ENCODE data around the gene PDGFD. TPM values are rescaled to one million over a fixed set of nuclear protein-coding genes. Genes with fewer than 3 reads are reported as not detected.

Gene PDGFD
- total RNA-seq, 1 donor from 2014 or later, result 5.0 TPM

DNA sequence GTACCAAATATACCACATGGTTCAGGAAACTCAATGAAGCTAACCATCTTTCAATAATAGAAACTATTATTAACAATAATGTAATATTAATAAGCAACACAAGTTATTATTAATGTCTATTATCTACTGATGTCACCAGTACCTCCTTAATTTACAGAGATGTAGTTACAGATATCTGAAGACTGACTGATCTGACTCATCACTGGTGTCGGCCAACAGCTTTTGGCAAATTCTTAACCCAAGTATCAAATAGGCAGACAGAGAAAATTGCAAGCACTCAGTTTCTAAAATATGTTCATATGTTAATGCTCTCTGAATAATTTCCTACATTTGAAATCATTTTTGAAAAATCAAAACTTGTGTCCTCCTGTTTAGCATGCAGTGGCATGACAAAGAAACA lies 227.9 kb downstream of the PDGFD start:
- no peak for ATAC-seq
- no peak for DNase-seq
- Histone ChIP-seq H3K4me1 (no peaks in the 10 kb centered on the region), H3K4me3 (no peak overlapping the region), H3K27ac (no peak overlapping the region), H3K27me3 (no peaks in the 10 kb centered on the region), H3K36me3 (no peaks in the 10 kb centered on the region), H3K9me3 (no peaks in the 10 kb centered on the region)
- TF ChIP-seq, protein P1, sequence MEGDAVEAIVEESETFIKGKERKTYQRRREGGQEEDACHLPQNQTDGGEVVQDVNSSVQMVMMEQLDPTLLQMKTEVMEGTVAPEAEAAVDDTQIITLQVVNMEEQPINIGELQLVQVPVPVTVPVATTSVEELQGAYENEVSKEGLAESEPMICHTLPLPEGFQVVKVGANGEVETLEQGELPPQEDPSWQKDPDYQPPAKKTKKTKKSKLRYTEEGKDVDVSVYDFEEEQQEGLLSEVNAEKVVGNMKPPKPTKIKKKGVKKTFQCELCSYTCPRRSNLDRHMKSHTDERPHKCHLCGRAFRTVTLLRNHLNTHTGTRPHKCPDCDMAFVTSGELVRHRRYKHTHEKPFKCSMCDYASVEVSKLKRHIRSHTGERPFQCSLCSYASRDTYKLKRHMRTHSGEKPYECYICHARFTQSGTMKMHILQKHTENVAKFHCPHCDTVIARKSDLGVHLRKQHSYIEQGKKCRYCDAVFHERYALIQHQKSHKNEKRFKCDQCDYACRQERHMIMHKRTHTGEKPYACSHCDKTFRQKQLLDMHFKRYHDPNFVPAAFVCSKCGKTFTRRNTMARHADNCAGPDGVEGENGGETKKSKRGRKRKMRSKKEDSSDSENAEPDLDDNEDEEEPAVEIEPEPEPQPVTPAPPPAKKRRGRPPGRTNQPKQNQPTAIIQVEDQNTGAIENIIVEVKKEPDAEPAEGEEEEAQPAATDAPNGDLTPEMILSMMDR (IDR thresholded peaks at IDR 0.05), result no peak
- intact Hi-C loops (cut with DNase I), result no loop called here

DNA sequence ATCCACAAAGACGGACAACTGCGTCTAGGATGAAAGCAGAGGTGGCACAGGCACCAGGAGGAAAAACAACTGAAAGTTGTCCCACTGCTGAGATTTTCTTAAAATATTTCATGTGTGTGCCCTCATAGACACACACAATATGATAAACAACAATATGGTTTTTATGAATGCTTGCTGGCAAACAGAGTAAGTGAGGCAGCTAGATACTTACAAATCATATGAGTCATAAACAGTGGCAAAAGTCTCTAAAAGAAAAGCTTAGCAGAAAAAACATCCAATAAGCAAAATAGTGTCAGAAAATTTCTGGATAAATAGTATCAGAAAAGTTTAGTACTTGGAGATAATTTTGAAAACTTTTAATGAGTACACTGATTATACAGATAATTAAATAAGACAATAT lies 228.7 kb downstream of the PDGFD start:
- H3K36me3 ChIP-seq, result no peaks in the 10 kb centered on the region
- no peaks in the 10 kb centered on the region for H3K4me1 ChIP-seq
- no peak overlapping the region for H3K27ac ChIP-seq
- TF ChIP-seq, protein P1 (IDR thresholded peaks at IDR 0.05), result no peak
- intact Hi-C loops (cut with DNase I), result no loop called here
- H3K27me3 ChIP-seq, result no peaks in the 10 kb centered on the region
- no peak for ATAC-seq
- no peak overlapping the region for H3K4me3 ChIP-seq
- H3K9me3 ChIP-seq, result no peaks in the 10 kb centered on the region
- DNase-seq, result no peak

DNA sequence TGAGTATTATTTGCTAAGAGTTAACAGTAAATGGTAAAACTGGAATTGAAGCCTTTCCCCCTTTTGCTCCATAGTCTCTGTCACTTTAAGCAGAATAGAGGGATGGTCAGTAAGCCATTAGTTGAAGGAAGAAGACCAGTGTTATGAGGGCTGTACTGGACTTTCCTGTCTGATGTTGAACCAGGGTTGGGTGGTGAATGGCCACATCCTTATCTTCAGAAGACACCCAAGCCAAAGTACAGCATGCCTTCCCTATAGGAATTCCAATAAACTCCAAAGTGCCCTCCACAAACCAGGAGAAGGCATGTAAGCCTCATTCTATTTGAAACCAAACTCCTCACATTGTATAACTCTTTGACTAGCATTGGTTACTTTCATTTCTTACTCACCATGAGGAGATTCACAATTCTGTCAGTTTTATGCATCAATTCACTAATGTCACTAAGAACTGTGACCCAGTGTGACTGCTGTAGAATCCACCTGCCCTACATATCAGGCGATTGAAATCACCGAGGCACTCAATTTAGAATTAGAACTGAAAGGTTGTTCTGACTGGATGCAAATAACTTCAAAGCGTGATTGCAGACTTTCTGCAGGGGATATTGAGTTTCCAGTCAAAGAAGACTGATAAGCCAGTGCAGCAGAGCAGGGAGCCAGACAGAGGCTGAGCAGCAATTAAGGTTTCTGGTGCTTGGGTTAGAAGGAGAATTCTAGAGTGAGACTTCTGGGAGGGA lies 234.6 kb downstream of the PDGFD start:
- intact Hi-C loops (cut with DNase I), result no loop called here
- no peak for ATAC-seq
- Histone ChIP-seq H3K4me3 (no peak overlapping the region), H3K36me3 (no peaks in the 10 kb centered on the region), H3K9me3 (no peaks in the 10 kb centered on the region), H3K27me3 (no peaks in the 10 kb centered on the region), H3K4me1 (no peaks in the 10 kb centered on the region), H3K27ac (no peak overlapping the region)
- TF ChIP-seq, protein P1 (IDR thresholded peaks at IDR 0.05), result no peak
- DNase-seq, result no peak

DNA sequence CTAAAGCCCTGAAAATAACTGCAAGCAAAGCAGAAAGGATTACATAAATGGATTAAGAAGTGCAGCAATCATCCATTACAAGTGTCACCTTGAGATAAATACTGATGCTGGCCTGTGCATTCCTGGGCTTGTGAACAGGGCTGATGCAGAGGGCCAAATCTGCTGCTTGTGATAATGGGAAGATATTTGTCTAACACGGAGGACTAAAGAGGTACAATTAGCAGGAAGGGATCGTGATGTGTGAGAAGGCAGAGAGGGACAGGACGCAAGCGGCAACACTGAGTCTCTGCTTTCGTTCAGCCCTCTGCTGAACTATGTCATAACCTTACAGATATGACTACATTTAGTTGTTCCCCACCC lies 235.2 kb downstream of the PDGFD start:
- ATAC-seq, result no peak
- H3K27ac ChIP-seq, result no peak overlapping the region
- no peaks in the 10 kb centered on the region for H3K27me3 ChIP-seq
- H3K4me3 ChIP-seq, result no peak overlapping the region
- H3K9me3 ChIP-seq, result no peaks in the 10 kb centered on the region
- H3K36me3 ChIP-seq, result no peaks in the 10 kb centered on the region
- TF ChIP-seq, protein P1 (IDR thresholded peaks at IDR 0.05), result no peak
- H3K4me1 ChIP-seq, result no peaks in the 10 kb centered on the region
- no peak for DNase-seq
- intact Hi-C loops (cut with DNase I), result no loop called here

DNA sequence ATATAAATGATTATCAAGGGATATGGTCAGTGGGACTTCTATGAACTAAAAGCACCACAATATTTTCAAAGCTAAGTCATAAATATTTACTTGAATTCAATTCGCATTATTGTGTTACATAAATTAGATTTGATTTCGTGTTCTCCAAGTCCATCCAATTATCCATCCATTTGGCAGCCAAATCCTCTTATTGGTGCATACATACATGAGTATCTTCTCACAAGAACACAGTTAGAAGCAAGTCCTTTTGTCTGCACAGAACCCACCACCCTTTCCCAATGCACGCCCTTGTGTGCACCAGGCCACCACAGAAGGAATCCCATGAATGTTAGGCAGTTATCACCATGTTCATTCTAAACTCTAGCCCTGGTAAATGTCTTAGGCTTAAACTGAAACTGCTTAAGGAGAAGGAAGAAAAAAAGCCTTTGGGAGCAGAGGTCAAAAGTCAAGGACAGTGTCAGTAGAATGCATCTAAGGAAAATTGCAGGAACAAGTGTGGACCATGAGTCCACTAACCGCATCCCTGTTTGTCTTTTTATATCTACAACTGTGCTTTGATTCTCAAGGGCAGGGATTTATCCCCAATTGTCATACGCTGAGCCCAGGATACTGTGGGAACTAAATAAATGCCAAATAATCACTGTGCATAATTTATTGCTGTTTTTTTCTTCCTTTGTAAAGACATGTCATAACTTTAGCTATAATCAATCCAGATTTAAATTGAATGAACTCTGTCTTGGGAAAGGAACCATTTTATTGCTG lies 235.7 kb downstream of the PDGFD start:
- Histone ChIP-seq H3K27me3 (no peaks in the 10 kb centered on the region), H3K4me3 (no peak overlapping the region), H3K27ac (no peak overlapping the region), H3K9me3 (no peaks in the 10 kb centered on the region), H3K36me3 (no peaks in the 10 kb centered on the region), H3K4me1 (no peaks in the 10 kb centered on the region)
- DNase-seq (no peak), ATAC-seq (no peak)
- TF ChIP-seq, protein P1 (IDR thresholded peaks at IDR 0.05), result no peak
- intact Hi-C loops (cut with DNase I), result no loop called here
